ENCODE data around the gene ANAPC13.
A peak's percentile ranks its signal among the peaks of the same experiment; 100 is the strongest.

ANAPC13 gene, protein sequence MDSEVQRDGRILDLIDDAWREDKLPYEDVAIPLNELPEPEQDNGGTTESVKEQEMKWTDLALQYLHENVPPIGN

DNA sequence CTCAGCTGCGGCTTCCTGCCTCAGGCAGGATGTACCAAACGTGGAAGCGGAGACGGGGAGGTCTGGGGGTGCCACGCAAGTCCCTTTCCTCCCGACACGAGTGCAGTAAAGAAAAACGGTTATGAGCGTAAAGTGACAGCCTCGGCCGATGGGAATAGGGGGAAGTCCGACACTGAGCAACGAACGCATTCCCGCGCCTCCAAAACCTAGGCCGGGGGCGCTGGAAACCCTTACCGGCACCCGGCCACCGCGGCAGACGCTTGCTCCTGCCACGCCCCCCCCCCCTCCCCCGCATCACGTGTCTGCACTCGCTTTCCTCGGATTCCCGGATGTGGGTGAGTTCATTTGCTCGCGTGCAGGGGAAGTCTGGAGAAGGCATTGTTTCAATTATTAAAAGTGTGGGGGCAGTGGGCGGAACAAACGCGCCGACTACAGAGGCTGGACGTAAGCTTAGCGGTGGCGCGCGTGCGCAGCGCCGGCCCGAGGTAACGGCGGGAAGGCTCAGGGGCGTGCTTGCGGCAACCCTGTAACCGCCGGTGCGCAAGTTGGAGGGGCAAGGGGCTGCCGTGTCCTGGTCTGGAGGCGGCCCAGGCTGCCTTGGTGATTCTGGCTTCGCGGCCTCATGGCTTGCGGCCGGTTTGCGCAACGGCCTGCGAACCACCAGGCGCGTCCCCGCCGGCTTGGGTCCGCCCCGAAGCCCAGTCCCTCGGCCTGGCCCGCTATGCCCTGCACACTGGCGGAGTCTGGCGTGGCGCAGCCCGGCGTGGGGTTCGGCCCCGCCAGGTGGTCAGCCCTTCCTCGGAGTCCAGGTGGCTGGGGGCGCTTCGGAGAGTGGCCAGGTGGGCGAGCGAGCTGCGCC, at the start of gene ANAPC13, which contains the start of gene CEP63:
TSS of gene ANAPC13 (minus strand) at position 268 of the 859 bp plus-strand sequence. CDS start 3,081 bp downstream, outside the sequence.
TSS of gene CEP63 (plus strand) at position 340 of the 859 bp plus-strand sequence. CDS start 9,264 bp downstream, outside the sequence.
- peak; percentile 82 for DNase-seq (ENCODE audit: low read depth)

DNA sequence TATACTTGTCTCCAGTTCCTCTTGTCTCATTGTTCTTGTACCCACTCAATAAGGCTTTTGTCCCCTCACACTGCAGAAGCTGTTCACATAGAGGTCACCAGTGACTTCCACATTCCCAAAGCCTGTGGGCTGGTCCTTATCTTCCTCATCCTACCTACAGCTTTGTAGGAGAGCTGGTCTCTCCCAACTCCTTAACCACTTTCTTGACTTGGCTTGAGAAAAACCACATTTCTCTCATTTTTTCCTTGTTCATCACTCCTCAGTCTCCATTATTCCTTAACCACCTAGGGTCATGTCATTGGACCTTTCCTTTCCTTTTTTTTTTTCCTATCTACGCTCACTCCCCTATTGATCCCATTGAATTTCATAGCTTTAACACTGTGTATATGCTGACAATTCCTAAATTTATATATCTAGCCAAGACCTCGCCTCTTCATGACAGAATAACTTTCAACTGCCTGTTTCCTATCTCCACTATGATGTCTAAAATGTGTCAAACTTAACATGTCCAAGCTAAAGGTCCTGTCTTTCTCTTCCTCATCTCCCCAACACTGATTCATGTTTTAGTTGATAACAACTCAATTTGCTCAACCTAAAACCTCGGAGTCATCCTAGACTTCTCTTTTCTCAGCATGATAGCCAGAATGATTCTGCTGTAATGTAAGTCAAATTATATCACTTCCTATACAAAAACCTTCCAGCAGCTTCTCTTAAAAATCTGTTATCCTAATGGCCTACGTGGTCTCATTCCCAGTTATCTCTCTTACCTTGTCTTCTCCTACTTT, 49.6 kb upstream of the ANAPC13 start:
- no peak for DNase-seq (ENCODE audit: low read depth)

DNA sequence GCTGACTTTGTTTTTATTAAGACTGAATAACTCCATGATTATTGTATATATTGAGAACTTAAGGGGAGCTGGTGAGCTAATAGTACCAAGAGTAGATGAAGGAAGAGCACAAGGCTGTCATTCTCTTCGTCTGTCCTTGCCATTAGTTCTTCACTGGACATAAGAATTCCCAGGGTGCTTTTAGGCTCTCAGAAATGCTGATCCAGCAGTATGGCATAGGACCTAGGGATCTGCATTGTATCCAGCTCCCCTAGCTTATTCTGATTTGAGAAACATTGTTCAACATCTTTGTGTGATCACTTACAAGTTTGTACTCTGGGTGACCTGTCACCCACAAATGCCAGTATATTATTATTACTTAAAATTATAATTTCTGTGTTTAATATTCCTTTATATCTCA, 47.7 kb upstream of the ANAPC13 start:
- DNase-seq (ENCODE audit: low read depth) = no peak

DNA sequence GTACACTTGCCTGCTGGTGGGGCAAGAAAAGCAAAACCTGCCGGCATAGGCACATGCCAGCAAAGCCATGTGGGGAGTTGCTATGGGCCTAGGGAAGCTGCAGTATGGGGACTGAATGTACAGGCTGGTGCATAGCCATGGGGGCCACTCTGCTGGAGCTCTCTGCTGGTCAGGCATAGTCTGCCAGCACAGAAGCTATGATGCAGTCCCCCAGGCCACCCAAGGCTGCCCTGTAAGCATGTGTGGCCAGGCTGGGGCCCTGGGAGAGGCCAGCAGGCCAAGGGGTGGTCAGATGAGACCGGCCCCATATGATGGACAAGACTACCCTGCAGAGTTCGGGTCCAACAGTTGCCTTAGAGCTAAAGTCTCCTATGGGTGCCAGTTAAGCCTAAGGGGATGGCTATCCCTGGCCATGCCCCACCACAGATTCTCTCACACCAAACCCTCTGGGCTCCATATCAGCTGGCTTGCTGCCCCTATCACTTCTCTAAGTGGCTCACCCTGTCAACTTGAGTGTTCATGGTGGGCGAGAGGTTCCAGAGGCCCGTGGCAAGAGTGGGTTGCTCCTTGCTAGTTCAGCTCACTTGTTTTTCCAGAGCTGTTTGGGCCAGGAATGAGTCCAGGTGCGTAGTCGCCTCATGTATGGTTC, 41.9 kb upstream of the ANAPC13 start:
- DNase-seq (ENCODE audit: low read depth) = no peak

DNA sequence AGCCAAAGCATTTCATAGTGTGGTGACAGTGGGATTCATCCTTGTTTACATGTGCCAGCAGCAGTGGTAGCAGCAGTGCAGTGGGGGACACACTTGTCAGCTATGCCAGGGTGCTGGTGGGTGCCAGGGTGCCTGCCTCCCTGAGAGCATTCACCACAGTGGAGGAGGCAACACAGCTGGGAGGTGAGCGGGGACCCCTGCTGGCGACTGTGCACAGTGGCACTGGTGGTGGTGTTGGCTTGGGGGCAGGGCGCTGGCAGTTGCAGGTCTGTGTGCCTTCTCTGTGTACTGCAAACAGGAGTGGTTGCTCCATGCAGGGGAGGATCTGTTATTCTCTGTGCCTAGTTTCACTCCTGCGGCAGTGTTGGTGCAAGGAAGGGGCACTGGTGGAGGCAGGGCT, 41.3 kb upstream of the ANAPC13 start:
- no peak for DNase-seq (ENCODE audit: low read depth)

DNA sequence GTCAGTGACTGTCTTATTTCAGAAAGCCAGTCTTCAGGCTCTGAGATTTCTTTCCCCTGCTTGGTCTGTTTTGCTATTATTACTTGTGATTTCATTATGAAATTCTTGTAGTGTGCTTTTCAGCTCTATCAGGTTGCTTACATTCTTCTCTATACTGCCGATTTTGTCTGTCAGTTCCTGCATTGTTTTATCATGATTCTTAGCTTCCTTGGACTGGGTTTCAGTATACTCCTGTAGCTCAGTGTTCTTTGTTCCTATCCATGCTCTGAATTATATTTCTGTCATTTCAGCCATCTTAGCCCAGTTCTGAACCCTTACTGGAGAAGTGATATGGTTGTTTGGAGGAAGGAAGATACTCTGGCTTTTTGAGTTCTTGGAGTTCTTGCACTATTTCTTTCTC, 40.5 kb upstream of the ANAPC13 start:
- no peak for DNase-seq (ENCODE audit: low read depth)

DNA sequence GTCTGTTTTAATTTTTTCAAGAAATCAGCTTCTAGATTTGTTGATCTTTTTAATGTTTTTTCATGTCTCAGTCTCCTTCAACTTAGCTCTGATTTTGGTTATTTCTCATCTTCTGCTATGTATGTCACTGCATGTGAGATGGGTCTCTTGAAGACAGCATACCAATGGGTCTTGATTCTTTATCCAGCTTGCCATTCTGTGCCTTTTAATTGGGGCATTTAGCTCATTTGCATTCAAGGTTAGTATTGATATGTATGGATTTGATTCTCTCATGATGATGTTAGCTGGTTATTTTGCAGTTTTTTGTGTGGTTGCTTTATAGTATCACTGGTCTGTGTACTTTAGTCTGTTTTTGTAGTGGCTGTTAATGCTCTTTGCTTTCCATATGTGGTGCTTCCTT, 39.5 kb upstream of the ANAPC13 start:
- no peak for DNase-seq (ENCODE audit: low read depth)

DNA sequence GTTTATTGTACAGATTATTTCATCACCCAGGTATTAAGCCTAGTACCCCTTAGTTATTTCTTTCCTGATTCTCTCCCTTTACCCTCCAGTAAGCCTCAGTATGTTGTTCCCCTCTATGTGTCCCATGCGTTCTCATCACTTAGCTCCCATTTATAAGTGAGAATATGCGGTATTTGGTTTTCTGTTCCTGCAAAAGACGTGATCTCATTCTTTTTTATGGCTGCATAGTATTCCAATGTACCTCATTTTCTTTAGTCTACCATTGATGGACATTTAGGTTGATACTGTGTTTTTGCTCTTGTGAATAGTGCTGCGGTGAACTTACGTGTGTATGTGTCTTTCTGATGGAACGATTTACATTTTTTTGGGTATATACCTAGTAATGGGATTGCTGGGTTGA, 36.8 kb upstream of the ANAPC13 start:
- DNase-seq (ENCODE audit: low read depth) = no peak

DNA sequence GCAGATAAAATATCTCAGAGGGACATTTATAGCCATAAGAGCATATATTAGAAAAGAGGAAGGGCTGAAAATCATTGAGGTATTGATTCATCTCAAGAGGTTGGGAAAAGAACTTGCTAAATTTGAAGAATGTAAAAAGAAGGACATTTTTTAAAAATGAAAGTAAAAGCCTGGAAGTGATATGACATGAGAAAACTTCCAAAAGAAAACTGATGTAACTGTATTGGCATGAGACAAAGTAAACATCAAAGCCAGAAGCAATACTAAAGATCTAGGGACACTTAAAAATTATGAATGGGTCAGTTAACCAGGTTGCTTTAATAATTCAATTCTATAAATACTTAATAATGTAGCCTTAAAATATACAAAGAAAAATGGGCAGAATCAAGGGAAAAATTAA, 32.0 kb upstream of the ANAPC13 start:
- no peak for DNase-seq (ENCODE audit: low read depth)

DNA sequence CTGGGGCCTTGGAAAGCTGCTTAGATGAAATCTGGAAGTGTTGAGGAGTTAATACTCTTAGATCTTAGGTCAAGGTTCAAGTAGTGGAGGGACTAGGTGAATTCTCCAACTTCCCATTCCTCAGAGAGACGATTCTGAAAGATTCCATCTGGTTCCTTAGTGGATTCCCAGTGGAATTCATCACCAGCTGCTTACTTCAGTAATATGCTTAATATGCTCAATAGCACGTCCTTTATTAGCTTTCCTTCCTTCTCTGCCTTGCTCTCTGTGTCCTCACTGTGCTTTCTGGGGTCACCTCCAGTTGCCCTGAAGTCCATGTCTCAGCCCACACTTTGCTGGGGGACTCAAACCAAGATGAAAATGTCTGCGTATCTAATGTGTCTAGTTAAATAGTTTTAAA, 31.1 kb upstream of the ANAPC13 start:
- no peak for DNase-seq (ENCODE audit: low read depth)

DNA sequence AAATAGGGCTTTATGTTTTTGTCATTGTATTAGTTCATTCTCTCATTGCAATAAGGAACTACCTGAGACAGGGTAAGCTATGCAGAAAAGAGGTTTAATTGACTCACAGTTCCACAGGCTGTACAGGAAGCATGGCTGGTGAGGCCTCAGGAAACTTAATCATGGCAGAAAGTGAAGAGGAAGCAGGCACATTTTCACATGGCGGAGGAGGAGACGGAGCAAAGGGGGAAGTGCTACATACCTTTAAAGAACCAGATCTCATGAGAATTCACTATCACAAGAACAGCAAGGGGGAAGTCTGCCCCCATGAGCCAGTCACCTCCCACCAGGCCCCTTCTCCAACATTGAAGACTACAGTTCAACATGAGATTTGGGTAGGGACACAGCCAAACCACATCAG, 25.7 kb upstream of the ANAPC13 start:
- no peak for DNase-seq (ENCODE audit: low read depth)

DNA sequence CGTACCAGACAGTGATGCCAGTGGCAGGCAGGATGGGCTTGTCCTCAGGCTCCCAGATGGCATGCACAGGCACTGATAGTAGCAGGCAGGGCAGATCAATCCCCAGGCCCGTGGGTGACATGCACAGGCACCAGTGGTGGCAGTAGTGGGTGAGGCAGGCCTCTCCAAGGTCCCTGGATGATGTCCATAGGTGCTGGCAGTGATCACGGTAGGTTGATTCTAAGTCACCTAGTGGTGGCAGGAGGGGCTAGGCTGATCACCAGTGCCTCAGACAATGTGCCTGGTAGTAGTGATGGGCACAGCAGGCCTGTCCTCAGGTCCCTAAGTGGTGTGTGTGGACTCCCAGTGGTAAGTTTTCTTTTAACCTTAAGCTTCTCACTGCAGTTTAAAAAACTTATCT, 19.7 kb upstream of the ANAPC13 start:
- DNase-seq (ENCODE audit: low read depth) = no peak

DNA sequence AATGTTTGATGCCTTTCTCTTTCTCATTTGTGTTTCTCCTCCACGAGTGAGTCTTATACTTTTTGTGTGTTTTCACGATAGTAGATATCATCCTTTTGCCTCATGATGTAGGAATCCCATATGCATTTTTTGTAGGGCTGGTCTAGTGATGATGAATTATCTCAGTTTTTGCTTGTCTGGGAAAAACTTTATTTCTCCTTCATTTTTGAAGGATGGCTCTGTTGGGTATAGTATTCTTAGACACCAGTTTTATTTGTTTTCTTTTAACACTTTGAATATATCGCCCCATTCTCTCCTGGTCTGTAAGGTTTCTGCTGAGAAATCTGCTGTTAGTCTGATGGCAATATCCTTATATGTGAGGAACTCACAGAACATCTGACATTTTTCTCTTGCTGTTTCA, 18.3 kb upstream of the ANAPC13 start:
- no peak for DNase-seq (ENCODE audit: low read depth)

DNA sequence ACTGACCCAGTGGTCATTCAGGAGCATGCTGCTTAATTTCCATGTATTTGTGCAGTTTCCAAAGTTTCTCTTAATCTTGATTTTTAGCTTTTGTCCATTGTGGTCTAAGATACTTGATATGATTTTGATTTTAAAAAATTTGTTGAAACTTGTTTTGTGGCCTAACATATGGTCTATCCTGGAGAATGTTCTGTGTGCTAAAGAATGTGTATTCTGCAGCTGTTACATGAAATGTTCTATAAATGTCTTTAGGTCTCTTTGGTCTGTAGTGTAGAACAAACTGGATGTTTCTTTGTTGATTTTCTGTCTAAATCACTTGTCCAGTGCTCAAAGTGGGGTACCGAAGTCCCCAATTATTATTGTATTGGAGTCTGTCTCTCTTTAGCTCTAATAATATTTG, 17.5 kb upstream of the ANAPC13 start:
- no peak for DNase-seq (ENCODE audit: low read depth)

DNA sequence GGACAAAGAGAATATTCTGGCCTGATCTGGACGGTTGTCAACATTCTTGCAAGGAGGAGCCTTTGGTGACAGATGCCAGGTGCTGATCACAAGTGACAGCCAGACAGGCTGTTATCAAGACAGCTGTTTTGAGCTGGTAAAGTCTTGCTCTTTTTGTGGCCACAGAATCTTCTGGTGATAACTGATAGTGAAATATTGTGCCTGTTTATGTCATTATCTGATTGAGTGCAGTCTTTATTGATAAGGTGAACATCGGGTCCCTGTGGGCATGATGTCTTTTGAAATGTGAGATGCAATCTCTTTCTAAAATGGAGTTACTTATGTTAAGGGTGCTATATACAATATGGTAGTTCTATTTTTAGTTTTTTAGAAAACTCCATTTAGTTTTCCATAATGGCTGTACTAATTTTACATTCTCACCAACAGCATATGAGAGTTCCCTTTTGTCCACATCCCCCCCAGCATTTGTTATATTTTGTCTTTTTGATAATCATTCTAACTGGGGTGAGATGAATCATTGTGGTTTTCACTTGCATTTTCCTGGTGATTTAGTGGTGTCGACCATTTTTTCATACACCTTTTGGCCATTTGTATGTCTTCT, 10.8 kb upstream of the ANAPC13 start:
- DNase-seq (ENCODE audit: low read depth) = no peak

DNA sequence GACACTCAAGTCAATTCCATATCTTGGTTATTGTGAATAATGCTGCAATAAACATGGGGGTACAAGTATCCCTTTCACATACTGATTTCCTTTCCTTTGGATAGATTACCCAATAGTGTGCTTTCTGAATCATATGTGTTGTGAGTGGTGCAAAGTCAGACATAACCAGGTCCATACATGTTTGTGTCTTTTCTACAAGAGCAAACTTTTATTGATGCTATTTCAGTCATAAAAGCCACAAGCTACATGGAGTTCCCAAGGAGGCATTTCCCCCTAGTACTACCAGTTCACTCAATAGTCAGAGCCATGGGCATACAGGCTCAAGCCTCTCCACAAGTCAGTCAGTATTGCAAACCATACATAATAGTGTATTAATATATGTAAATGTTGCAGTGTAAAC, 10.2 kb upstream of the ANAPC13 start:
- no peak for DNase-seq (ENCODE audit: low read depth)

DNA sequence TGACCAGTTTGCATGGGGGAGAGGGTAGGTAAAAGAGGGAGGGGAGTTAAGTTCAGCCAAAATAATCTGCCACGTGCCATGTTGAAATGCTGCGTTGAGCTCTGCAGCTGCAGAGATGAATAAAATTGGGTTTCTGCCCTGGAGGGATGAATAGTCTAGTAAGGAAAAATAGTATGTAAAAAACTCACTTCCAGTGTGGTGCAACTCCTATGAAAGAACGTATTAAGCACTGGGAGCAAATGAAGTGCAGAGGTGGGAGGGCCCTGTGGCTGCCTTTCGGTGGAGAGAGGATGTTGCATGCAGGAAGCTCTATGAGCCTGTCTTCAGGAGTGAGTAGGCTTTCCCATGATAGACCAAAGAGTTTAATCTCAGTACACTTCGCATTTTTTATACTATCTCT, 8.7 kb upstream of the ANAPC13 start:
- no peak for DNase-seq (ENCODE audit: low read depth)

DNA sequence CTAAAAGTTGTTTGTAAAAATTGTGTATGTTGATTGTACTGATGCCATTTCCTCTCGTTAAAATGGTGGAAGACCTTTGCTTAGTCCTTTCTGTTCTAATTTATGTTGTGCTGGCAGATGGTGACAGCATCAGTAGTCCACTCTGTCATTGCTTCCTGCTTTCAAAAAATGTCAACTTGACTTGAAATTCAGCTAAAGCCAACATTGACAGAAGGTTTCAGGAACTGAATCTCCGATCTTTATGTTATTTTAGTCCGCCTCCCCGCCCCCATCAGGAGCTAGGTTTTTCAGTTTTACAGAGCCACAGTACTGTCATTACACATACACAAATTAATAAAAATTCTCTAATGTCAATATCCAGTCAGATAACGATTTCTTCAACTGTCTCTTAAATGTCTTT, 1.6 kb upstream of the ANAPC13 start:
- DNase-seq (ENCODE audit: low read depth) = no peak

DNA sequence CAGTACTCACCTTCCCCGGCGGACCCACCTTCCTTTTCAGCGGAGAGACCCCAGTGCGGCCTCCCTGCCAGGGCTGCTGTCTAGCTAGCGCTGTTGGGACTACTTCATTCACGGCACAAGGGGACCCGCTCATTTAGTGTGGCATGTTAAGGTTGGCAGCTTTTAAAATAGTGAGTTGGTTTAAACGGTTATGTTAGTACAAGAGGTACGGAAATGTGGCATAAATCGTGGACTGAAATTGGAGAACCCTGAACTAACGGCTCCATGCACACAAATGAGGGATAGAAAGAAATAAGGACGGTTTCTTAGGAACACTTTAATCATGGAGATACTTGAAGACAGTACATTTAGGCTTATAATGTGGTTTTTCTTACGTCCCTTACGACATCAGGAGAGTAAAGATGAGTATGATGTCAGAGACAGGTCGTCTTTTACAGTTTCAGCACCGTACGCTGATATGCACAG, 824 bp upstream of the ANAPC13 start:
- DNase-seq (ENCODE audit: low read depth) = no peak

DNA sequence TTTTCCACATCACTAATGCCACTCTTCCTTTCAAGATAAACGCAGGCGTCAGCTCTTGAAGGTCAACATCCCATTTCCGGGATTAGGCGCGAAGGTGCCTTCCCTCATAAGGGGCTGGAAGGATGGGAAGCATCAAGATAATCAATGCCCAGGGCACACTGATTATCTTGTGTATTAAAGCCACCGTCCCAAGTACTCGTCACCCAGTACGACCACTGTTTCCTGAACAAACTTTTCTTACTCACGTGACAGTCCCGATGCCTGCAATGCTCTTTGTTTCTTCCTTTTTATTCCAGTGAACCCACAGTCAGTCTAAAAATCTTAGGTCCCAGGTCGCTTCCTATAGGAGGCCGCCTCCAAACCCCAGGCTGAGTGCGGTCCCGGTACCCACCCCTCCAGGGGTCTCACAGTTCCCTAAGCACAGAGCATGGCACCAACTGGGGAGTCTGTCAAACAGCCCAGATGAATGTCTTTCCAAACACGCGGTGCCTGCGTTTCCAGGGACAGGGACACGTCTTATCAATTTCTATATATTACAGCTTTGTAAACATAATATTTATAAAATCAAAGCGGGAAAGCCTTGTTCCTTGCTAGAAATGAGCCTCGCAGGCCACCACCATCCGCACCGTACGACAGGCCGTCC, 589 bp downstream of the ANAPC13 start:
- no peak for DNase-seq (ENCODE audit: low read depth)

DNA sequence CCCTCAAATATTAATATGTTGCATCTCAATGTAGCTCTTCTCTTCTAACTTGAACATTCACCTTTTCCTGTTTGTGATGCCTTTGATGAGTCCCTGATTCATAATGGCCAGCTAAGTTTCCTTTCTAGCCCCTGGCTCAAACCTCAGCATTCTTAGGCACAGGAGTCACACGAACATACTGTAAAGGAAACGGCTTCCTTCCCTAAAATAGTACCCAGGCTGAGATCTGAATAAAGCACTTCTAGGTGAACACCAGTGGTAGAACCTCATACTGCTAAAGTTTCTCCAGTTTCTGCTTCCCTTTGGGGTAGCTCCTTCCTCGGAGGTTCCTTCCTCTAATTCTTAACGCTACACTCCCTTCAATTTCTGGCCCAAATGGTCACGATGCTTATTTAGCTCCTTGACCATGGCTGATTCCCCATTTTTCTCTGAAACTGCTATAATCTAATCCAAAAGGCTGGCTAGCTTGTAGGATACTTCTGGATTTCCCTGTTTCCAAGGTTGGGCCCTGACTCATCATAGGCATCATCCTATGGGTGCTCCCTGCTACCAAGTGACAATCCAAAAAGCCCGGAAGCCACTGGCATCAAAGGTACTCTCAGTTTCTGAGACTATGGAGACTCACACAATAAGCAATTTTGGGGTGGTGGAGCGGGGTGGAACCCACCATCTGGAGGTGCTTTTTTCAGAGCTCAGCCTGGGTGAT, 2.4 kb downstream of the ANAPC13 start:
- no peak for DNase-seq (ENCODE audit: low read depth)

Data from stimulated activated CD8-positive, alpha-beta memory T cell treated with anti-CD3 and anti-CD28 coated beads, Interleukin-15, amount 100 ng/mL, for 1 hour (primary cell).